K562 (cell line): Measurements from ENCODE around the gene SDSL. TPM values are rescaled to one million over a fixed set of nuclear protein-coding genes. Genes with fewer than 3 reads are reported as not detected.

ENCODE experiments used
- BACH1 ChIP-seq: fragments of 200-800 bp; sonication (Bioruptor generic); IDR thresholded peaks from 2 replicates; pipeline ENCODE4 v1.6.1; 2016; ENCODE audit warnings: missing genetic modification characterization, missing compliant biosample characterization
- BRD4 ChIP-seq: fragments of 200-600 bp; sonication (generic); IDR thresholded peaks from 2 replicates; pipeline ENCODE4 v1.6.1; 2017; ENCODE audit warnings: inconsistent platforms
- CGGBP1 ChIP-seq: fragments of 250-450 bp; sonication (Bioruptor Pico); IDR thresholded peaks from 2 replicates; pipeline ENCODE4 v1.9.0; 2021; ENCODE audit warnings: mild to moderate bottlenecking
- ESRRA ChIP-seq: fragments of 450-650 bp; IDR thresholded peaks from 2 replicates; pipeline ENCODE4 v1.6.1; 2014; ENCODE audit warnings: low read depth, mild to moderate bottlenecking, moderate library complexity, borderline replicate concordance
- JUND ChIP-seq, 2 experiments: IDR thresholded peaks; 2 replicates in 1 of 2; 3 replicates in 1 of 2; pipeline ENCODE4 v1.6.1; 2011; ENCODE audit warnings: borderline replicate concordance in 2 of 2, low read depth in 2 of 2, low read length in 2 of 2, improper control_type of control experiment in 1 of 2, missing biosample characterization in 1 of 2, missing genetic modification characterization in 1 of 2, missing genetic modification reagents in 1 of 2
- MECOM ChIP-seq: fragments of 250-450 bp; sonication (Bioruptor Pico); IDR thresholded peaks from 2 replicates; pipeline ENCODE4 v1.8.0; 2022; ENCODE audit warnings: inconsistent platforms
- NR2C2 ChIP-seq, 2 experiments: fragments of 200-800 bp in 1 of 2; sonication (Bioruptor generic) in 1 of 2; sonication (generic) in 1 of 2; formaldehyde crosslinking in 1 of 2; IDR thresholded peaks; 2 replicates each; pipeline versions ENCODE4 v1.6.1 to v1.8.0; 2016 to 2022; ENCODE audit warnings: mild to moderate bottlenecking in 1 of 2, missing compliant biosample characterization in 1 of 2, missing genetic modification characterization in 1 of 2, missing genetic modification reagents in 1 of 2
- PHTF2 ChIP-seq: fragments of 250-450 bp; sonication (Bioruptor Pico); IDR thresholded peaks from 2 replicates; pipeline ENCODE4 v1.5.0; 2021; ENCODE audit warnings: mild to moderate bottlenecking
- RB1 ChIP-seq: fragments of 450-650 bp; IDR thresholded peaks from 2 replicates; pipeline ENCODE4 v1.6.1; 2017; ENCODE audit warnings: low read depth, mild to moderate bottlenecking
- RBBP5 ChIP-seq: fragments of 200-600 bp; sonication (generic); IDR thresholded peaks from 2 replicates; pipeline ENCODE4 v1.6.1; 2012; ENCODE audit warnings: borderline replicate concordance, mild to moderate bottlenecking, low read length, control low read depth, inconsistent platforms; ENCODE audit not compliant: insufficient read depth, poor library complexity, severe bottlenecking
- RBM15 ChIP-seq: fragments of 200-400 bp; formaldehyde crosslinking; IDR thresholded peaks from 2 replicates; pipeline ENCODE4 v1.6.1; 2018; ENCODE audit warnings: mild to moderate bottlenecking, low read length, moderate library complexity; ENCODE audit not compliant: insufficient read depth
- SMARCA4 ChIP-seq: fragments of 450-650 bp; IDR thresholded peaks from 2 replicates; pipeline ENCODE4 v1.6.1; 2016
- SMARCE1 ChIP-seq: fragments of 450-650 bp; IDR thresholded peaks from 2 replicates; pipeline ENCODE4 v1.7.1; 2016; ENCODE audit warnings: mild to moderate bottlenecking
- SMC3 ChIP-seq: conservative IDR thresholded peaks from 2 replicates; pipeline ENCODE4 v1.6.1; 2011; ENCODE audit warnings: low read depth, low read length, improper control_type of control experiment; ENCODE audit not compliant: insufficient read depth
- STAG1 ChIP-seq: sonication (generic); formaldehyde crosslinking; IDR thresholded peaks from 2 replicates; pipeline ENCODE4 v1.5.0; 2020; ENCODE audit warnings: missing genetic modification reagents, borderline replicate concordance
- TFAP4 ChIP-seq: sonication (generic); formaldehyde crosslinking; IDR thresholded peaks from 2 replicates; pipeline ENCODE4 v1.8.0; 2022; ENCODE audit warnings: missing genetic modification reagents, mild to moderate bottlenecking, moderate library complexity, borderline replicate concordance
- YY1 ChIP-seq, 3 experiments: IDR thresholded peaks; 2 replicates each; pipeline ENCODE4 v1.6.1; 2011; ENCODE audit warnings: low read length in 2 of 3, mild to moderate bottlenecking in 2 of 3, moderate library complexity in 2 of 3, borderline replicate concordance in 1 of 3, control low read depth in 1 of 3, low read depth in 1 of 3; ENCODE audit not compliant: insufficient read depth in 3 of 3, insufficient replicate concordance in 2 of 3, control insufficient read depth in 1 of 3, insufficient read length in 1 of 3; ENCODE audit errors: extremely low read depth in 1 of 3
- ZNF263 ChIP-seq: sonication (generic); formaldehyde crosslinking; IDR thresholded peaks from 2 replicates; pipeline ENCODE4 v1.8.0; 2022; ENCODE audit warnings: mild to moderate bottlenecking, missing genetic modification reagents, borderline replicate concordance
- ZNF354B ChIP-seq: fragments of 250-450 bp; sonication (Bioruptor Pico); IDR thresholded peaks from 2 replicates; pipeline ENCODE4 v1.4.0; 2020
- ZNF511 ChIP-seq: sonication (generic); formaldehyde crosslinking; IDR thresholded peaks from 2 replicates; pipeline ENCODE4 v1.8.0; 2022; ENCODE audit warnings: mild to moderate bottlenecking, missing genetic modification reagents
- ZNF639 ChIP-seq, 2 experiments: fragments of 200-800 bp in 1 of 2; sonication (Bioruptor generic) in 1 of 2; sonication (generic) in 1 of 2; formaldehyde crosslinking in 1 of 2; IDR thresholded peaks in 1 of 2; conservative IDR thresholded peaks in 1 of 2; 2 replicates each; pipeline versions ENCODE4 v1.5.0 to v1.6.1; 2016 to 2020; ENCODE audit warnings: missing compliant biosample characterization in 1 of 2, missing genetic modification characterization in 1 of 2, missing genetic modification reagents in 1 of 2
- ZNF717 ChIP-seq: fragments of 250-450 bp; sonication (Bioruptor Pico); IDR thresholded peaks from 2 replicates; pipeline ENCODE4 v1.5.0; 2021
- polyA plus RNA-seq, 8 experiments: library from polyadenylated mRNA; depleted of rRNA in 4 of 8; stranded (reverse) in 5 of 8; unstranded in 3 of 8; fragments of >200 nt; fragmentation: Nextera tagmentation in 2 of 8; fragmentation: Illumina TruSeq in 1 of 8; extraction: Ambion mirVana in 2 of 8; extraction: Trizol in 1 of 8; gene quantifications; 2 replicates each; pipeline versions ENCODE4 v1.2.1 to v1.2.3, GENCODE V29; 2011 to 2014; ENCODE audit warnings: inconsistent platforms in 1 of 8, missing spikeins in 1 of 8
- total RNA-seq, 7 experiments: library from RNA; depleted of rRNA in 6 of 7; stranded (reverse); fragments of >200 nt in 6 of 7; fragmentation: Illumina TruSeq in 2 of 7; extraction: Trizol in 2 of 7; gene quantifications; 2 replicates each; pipeline versions ENCODE4 v1.2.1 to v1.2.3, GENCODE V29; 2011 to 2021; ENCODE audit warnings: low replicate concordance in 1 of 7

SDSL gene
- total and polyA plus RNA-seq, 9 of the 15 experiments (the other 6 are each of a cell fraction or from before 2014, with no cell fraction given): 0.31 to 11.0 (median 7.4) TPM

GRCh38 chr12:113462117-113462774 is 40.1 kb downstream of the SDSL start (continued):
- TF ChIP-seq RBBP5 (no peak), MECOM (CRISPR knock-in tag) (no peak), TFAP4 (CRISPR knock-in tag) (peak; percentile 51; the same call in 1 of the 2 replicates), CGGBP1 (no peak), JUND (IDR thresholded peaks at IDR 0.05; ENCODE audit: borderline replicate concordance, low read depth, low read length) (0 out of 2 replicates have a peak, but pooled peaks have one; percentile 36), JUND (tag; IDR thresholded peaks at IDR 0.05; ENCODE audit: borderline replicate concordance, low read depth, low read length) (no peak; the same call in 2 of the 3 replicates), NR2C2 (CRISPR knock-in tag; IDR thresholded peaks at IDR 0.05) (no peak), NR2C2 (tag; IDR thresholded peaks at IDR 0.05) (no peak), SMARCA4 (no peak), SMC3 (peak; percentile 90), ZNF639 (CRISPR knock-in tag; conservative IDR thresholded peaks at IDR 0.05 in 1 of 2, IDR thresholded peaks at IDR 0.05 in 1 of 2) (no peak), STAG1 (peak; percentile 84; the same call in 1 of the 2 replicates), SMARCE1 (no peak), ZNF511 (CRISPR knock-in tag) (0 out of 2 replicates have a peak, but pooled peaks have one; percentile 58), YY1 (IDR thresholded peaks at IDR 0.05; ENCODE audit: borderline replicate concordance in 1 of 3, control insufficient read depth in 1 of 3, extremely low read depth in 1 of 3, insufficient read depth in 3 of 3, insufficient read length in 1 of 3, insufficient replicate concordance in 2 of 3, low read depth in 1 of 3, low read length in 2 of 3) (peak in 1 of 3 experiments; percentile 13), RBM15 (no peak), PHTF2 (CRISPR knock-in tag) (no peak), ZNF717 (no peak), BACH1 (no peak), ZNF263 (CRISPR knock-in tag) (peak; percentile 52; the same call in 1 of the 2 replicates), ZNF354B (CRISPR knock-in tag) (no peak), RB1 (peak; percentile 78; the same call in 1 of the 2 replicates), BRD4 (no peak), ESRRA (peak; percentile 86)
